ENCODE data around the gene SLC1A3.

SLC1A3 gene

DNA sequence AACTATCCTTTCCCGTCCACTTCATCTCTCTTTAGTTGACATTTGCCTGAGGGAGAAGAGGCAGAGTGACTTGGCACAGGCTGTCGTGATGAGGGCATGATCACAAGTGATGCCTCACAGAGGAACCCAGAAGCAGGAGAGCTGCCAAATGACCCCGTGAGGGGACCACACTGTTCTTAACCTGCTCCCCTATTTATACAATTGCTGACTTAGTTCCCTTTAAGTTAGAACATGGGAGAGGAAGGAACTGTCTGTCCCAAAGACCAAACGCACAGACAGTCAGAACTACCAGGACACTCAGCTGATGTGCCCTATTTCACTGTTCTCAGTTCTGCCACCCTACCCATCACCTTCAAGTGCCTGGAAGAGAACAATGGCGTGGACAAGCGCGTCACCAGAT, 73.7 kb downstream of the SLC1A3 start:
- TF ChIP-seq, protein P1, sequence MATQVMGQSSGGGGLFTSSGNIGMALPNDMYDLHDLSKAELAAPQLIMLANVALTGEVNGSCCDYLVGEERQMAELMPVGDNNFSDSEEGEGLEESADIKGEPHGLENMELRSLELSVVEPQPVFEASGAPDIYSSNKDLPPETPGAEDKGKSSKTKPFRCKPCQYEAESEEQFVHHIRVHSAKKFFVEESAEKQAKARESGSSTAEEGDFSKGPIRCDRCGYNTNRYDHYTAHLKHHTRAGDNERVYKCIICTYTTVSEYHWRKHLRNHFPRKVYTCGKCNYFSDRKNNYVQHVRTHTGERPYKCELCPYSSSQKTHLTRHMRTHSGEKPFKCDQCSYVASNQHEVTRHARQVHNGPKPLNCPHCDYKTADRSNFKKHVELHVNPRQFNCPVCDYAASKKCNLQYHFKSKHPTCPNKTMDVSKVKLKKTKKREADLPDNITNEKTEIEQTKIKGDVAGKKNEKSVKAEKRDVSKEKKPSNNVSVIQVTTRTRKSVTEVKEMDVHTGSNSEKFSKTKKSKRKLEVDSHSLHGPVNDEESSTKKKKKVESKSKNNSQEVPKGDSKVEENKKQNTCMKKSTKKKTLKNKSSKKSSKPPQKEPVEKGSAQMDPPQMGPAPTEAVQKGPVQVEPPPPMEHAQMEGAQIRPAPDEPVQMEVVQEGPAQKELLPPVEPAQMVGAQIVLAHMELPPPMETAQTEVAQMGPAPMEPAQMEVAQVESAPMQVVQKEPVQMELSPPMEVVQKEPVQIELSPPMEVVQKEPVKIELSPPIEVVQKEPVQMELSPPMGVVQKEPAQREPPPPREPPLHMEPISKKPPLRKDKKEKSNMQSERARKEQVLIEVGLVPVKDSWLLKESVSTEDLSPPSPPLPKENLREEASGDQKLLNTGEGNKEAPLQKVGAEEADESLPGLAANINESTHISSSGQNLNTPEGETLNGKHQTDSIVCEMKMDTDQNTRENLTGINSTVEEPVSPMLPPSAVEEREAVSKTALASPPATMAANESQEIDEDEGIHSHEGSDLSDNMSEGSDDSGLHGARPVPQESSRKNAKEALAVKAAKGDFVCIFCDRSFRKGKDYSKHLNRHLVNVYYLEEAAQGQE (IDR thresholded peaks at IDR 0.05; ENCODE audit: low read depth) = no peak
- TF ChIP-seq CREB1 (IDR thresholded peaks at IDR 0.05; ENCODE audit: low read depth) (no peak), NFIC (IDR thresholded peaks at IDR 0.05) (no peak), TEAD4 (IDR thresholded peaks at IDR 0.05) (no peak), YY1 (IDR thresholded peaks at IDR 0.05; ENCODE audit: low read depth) (no peak), RAD21 (IDR thresholded peaks at IDR 0.05; ENCODE audit: low read depth) (no peak), TCF12 (IDR thresholded peaks at IDR 0.05; ENCODE audit: low read depth) (no peak), EP300 (IDR thresholded peaks at IDR 0.05; ENCODE audit: borderline replicate concordance) (no peak), CEBPB (IDR thresholded peaks at IDR 0.05) (no peak), EGR1 (IDR thresholded peaks at IDR 0.05) (no peak), TAF1 (IDR thresholded peaks at IDR 0.05; ENCODE audit: low read depth) (no peak), FOXM1 (IDR thresholded peaks at IDR 0.05; ENCODE audit: borderline replicate concordance, low read depth) (no peak), ZBTB7A (IDR thresholded peaks at IDR 0.05; ENCODE audit: low read depth) (no peak)
- TF ChIP-seq, protein P2, sequence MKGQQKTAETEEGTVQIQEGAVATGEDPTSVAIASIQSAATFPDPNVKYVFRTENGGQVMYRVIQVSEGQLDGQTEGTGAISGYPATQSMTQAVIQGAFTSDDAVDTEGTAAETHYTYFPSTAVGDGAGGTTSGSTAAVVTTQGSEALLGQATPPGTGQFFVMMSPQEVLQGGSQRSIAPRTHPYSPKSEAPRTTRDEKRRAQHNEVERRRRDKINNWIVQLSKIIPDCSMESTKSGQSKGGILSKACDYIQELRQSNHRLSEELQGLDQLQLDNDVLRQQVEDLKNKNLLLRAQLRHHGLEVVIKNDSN (IDR thresholded peaks at IDR 0.05) = no peak
- TF ChIP-seq, protein P3, sequence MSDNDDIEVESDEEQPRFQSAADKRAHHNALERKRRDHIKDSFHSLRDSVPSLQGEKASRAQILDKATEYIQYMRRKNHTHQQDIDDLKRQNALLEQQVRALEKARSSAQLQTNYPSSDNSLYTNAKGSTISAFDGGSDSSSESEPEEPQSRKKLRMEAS (IDR thresholded peaks at IDR 0.05) = no peak

GRCh38 chr5:36681711-36682110, 75.3 kb downstream of the SLC1A3 start:
- TF ChIP-seq CEBPB (IDR thresholded peaks at IDR 0.05) = no peak
- no peak for TF ChIP-seq TCF12 (IDR thresholded peaks at IDR 0.05; ENCODE audit: low read depth)
- no peak for TF ChIP-seq NFIC (IDR thresholded peaks at IDR 0.05)
- no peak for TF ChIP-seq EP300 (IDR thresholded peaks at IDR 0.05; ENCODE audit: borderline replicate concordance)
- TF ChIP-seq TAF1 (IDR thresholded peaks at IDR 0.05; ENCODE audit: low read depth) = no peak
- no peak for TF ChIP-seq CREB1 (IDR thresholded peaks at IDR 0.05; ENCODE audit: low read depth)
- no peak for TF ChIP-seq TEAD4 (IDR thresholded peaks at IDR 0.05)
- TF ChIP-seq ZBTB7A (IDR thresholded peaks at IDR 0.05; ENCODE audit: low read depth) = no peak
- TF ChIP-seq FOXM1 (IDR thresholded peaks at IDR 0.05; ENCODE audit: borderline replicate concordance, low read depth) = no peak
- TF ChIP-seq RAD21 (IDR thresholded peaks at IDR 0.05; ENCODE audit: low read depth) = no peak
- TF ChIP-seq EGR1 (IDR thresholded peaks at IDR 0.05) = no peak

DNA sequence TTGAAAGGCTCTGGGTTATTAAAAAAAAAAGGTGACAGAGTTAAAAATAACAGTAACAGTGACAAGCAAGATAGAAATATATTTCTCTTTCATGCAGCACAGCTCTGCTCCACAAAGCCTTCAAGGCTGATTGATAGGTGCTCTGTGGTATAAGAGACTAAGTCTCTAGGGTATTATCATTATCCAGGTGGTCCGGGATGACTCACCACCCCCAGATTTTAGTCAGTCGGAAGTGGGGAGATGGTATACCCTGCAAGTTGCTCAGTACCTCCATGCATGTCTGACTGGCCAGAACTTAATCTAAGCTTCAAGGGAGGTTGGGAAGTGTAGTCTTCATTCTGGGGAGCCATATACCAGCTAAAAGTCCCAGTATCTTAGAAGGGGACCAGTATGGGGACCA, 76.1 kb downstream of the SLC1A3 start:
- TF ChIP-seq CREB1 (IDR thresholded peaks at IDR 0.05; ENCODE audit: low read depth) (no peak), TEAD4 (IDR thresholded peaks at IDR 0.05) (no peak), EP300 (IDR thresholded peaks at IDR 0.05; ENCODE audit: borderline replicate concordance) (no peak)

DNA sequence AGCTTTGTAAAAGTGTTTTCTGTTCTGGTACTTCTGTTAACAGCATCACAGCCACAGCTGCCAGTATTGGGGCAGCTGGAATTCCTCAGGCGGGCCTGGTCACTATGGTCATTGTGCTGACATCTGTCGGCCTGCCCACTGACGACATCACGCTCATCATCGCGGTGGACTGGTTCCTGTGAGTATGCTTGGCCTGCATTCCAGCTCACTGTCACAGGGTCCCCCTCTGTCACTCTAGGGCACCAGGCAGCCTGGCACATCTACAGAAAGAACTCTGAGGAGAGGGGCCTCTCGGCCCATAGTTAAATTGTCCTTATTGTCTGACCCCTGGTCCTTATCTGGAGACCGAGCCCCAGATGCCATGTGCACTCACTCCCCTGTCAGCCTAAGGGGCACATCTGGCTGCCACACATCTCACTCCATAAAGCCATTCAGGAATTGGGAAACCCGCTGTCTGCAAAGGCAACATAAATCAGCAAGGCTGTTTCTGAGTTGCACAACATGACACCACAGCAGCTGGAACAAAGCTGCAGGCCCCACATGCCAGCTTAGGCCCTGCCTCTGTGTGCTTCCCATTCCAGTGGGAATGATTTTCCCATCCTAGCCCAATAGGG, 77.5 kb downstream of the SLC1A3 start:
- TF ChIP-seq, protein P1 (IDR thresholded peaks at IDR 0.05; ENCODE audit: low read depth) = no peak
- TF ChIP-seq TCF12 (IDR thresholded peaks at IDR 0.05; ENCODE audit: low read depth) (no peak), CREB1 (IDR thresholded peaks at IDR 0.05; ENCODE audit: low read depth) (no peak), TEAD4 (IDR thresholded peaks at IDR 0.05) (no peak), NFIC (IDR thresholded peaks at IDR 0.05) (no peak), FOXM1 (IDR thresholded peaks at IDR 0.05; ENCODE audit: borderline replicate concordance, low read depth) (no peak), TAF1 (IDR thresholded peaks at IDR 0.05; ENCODE audit: low read depth) (no peak), RAD21 (IDR thresholded peaks at IDR 0.05; ENCODE audit: low read depth) (no peak), CEBPB (IDR thresholded peaks at IDR 0.05) (no peak), ZBTB7A (IDR thresholded peaks at IDR 0.05; ENCODE audit: low read depth) (no peak), EGR1 (IDR thresholded peaks at IDR 0.05) (no peak), YY1 (IDR thresholded peaks at IDR 0.05; ENCODE audit: low read depth) (no peak), EP300 (IDR thresholded peaks at IDR 0.05; ENCODE audit: borderline replicate concordance) (no peak)
- TF ChIP-seq, protein P3 (IDR thresholded peaks at IDR 0.05) = no peak
- TF ChIP-seq, protein P2 (IDR thresholded peaks at IDR 0.05) = no peak

GRCh38 chr5:36685631-36686288, 79.4 kb downstream of the SLC1A3 start:
- TF ChIP-seq CEBPB (IDR thresholded peaks at IDR 0.05) = peak; percentile 19; the same call in 1 of the 2 replicates
- TF ChIP-seq TCF12 (IDR thresholded peaks at IDR 0.05; ENCODE audit: low read depth) = no peak

DNA sequence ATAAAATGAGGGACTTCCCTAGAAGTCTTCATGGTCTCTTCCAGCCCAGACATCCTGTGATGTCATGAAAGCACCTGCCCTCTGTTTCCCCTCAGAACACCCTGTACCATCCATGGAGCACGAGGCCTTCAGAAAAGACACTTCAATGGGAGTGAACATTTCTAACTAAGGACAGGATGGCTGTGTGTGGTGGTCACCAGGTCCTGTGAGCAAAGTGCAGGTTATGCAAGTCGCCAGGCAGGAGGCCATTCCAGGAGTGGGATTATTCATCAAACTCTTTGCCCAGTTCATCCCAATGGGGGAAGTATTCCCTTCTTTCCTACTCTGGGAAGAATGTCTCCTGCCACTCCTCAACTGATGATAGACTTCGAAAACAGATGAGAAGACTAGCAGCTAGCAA, 80.5 kb downstream of the SLC1A3 start:
- TF ChIP-seq CREB1 (IDR thresholded peaks at IDR 0.05; ENCODE audit: low read depth) = no peak
- TF ChIP-seq YY1 (IDR thresholded peaks at IDR 0.05; ENCODE audit: low read depth) = no peak
- TF ChIP-seq EGR1 (IDR thresholded peaks at IDR 0.05) = no peak
- TF ChIP-seq, protein P2 (IDR thresholded peaks at IDR 0.05) = no peak
- TF ChIP-seq, protein P1 (IDR thresholded peaks at IDR 0.05; ENCODE audit: low read depth) = no peak
- no peak for TF ChIP-seq NFIC (IDR thresholded peaks at IDR 0.05)
- TF ChIP-seq CEBPB (IDR thresholded peaks at IDR 0.05) = no peak
